IMR-90 (cell line): Measurements from ENCODE around the gene QSOX2. TPM values are rescaled to one million over a fixed set of nuclear protein-coding genes. Genes with fewer than 3 reads are reported as not detected.

Experiments
- ATAC-seq: fragments of 200-7000 bp; cut with Tn5 transposase; 2 replicates; pipeline ENCODE4 v1.9.1; 2020; ENCODE audit warnings: low read depth, mild to moderate bottlenecking, moderate library complexity
- BruUV-seq: library from RNA; stranded (reverse); fragments of 400-500 nt; replicated peaks from 2 replicates; lab custom pipeline; 2021; lab: Mats Ljungman, UMichigan
- CTCF ChIA-PET: fragments of 300-600 bp; formaldehyde crosslinking; extraction: SDS; loops from one replicate; lab custom pipeline; 2021; ENCODE audit warnings: antibody characterized with exemption; lab: Yijun Ruan, JAX
- POLR2A ChIA-PET: fragments of 300-600 bp; sonication (Branson Sonifier 250); formaldehyde crosslinking; loops from one replicate; lab custom pipeline; 2022; ENCODE audit warnings: antibody characterized with exemption; ENCODE audit not compliant: unreplicated experiment; lab: Charles Lee
- DNase-seq: peaks from one replicate; pipeline ENCODE4 v3.0.0; 2013
- H2AFZ ChIP-seq: replicated peaks from 2 replicates; pipeline ENCODE3; 2013; ENCODE audit warnings: low read length, mild to moderate bottlenecking; ENCODE audit not compliant: poor library complexity
- H2AK5ac ChIP-seq: 2 replicates; pipeline ENCODE4 v1.6.1; 2013; ENCODE audit warnings: low read depth, low read length, inconsistent platforms
- H2AK9ac ChIP-seq: replicated peaks from 2 replicates; pipeline ENCODE3; 2013; ENCODE audit warnings: mild to moderate bottlenecking, low read depth, low read length, moderate library complexity; ENCODE audit not compliant: poor library complexity
- H2BK120ac ChIP-seq: 2 replicates; pipeline ENCODE4 v1.6.1; 2013; ENCODE audit warnings: low read depth, low read length, inconsistent platforms
- H2BK15ac ChIP-seq: 3 replicates; pipeline ENCODE4 v1.6.1; 2013; ENCODE audit warnings: low read depth, low read length, inconsistent platforms
- H2BK20ac ChIP-seq: 2 replicates; pipeline ENCODE4 v1.6.1; 2013; ENCODE audit warnings: low read depth, mild to moderate bottlenecking, inconsistent platforms, low read length, moderate library complexity
- H2BK5ac ChIP-seq: 2 replicates; pipeline ENCODE4 v1.6.1; 2013; ENCODE audit warnings: mild to moderate bottlenecking, low read depth, low read length, inconsistent platforms; ENCODE audit not compliant: poor library complexity, severe bottlenecking
- H3K14ac ChIP-seq: replicated peaks from 2 replicates; pipeline ENCODE4 v1.6.1; 2013; ENCODE audit warnings: low read depth, low read length, inconsistent platforms
- H3K18ac ChIP-seq: 2 replicates; pipeline ENCODE4 v1.6.1; 2013; ENCODE audit warnings: low read depth, low read length, control low read depth
- H3K23ac ChIP-seq: 2 replicates; pipeline ENCODE4 v1.6.1; 2013; ENCODE audit warnings: low read depth, low read length, inconsistent platforms
- H3K27ac ChIP-seq: 2 replicates; pipeline ENCODE4 v1.5.1; 2013; ENCODE audit warnings: mild to moderate bottlenecking, control low read depth, low read length; ENCODE audit not compliant: insufficient read depth
- H3K27me3 ChIP-seq: 2 replicates; pipeline ENCODE4 v1.6.1; 2013; ENCODE audit warnings: low read length; ENCODE audit not compliant: control insufficient read depth, insufficient read depth
- H3K36me3 ChIP-seq: 2 replicates; pipeline ENCODE4 v1.6.1; 2013; ENCODE audit warnings: low read length, mixed read lengths; ENCODE audit not compliant: control insufficient read depth, insufficient read depth
- H3K4ac ChIP-seq: 2 replicates; pipeline ENCODE4 v1.6.1; 2013; ENCODE audit warnings: low read depth, low read length, inconsistent platforms
- H3K4me1 ChIP-seq: 2 replicates; pipeline ENCODE4 v1.6.1; 2013; ENCODE audit warnings: low read length, mixed read lengths; ENCODE audit not compliant: control insufficient read depth, insufficient read depth
- H3K4me2 ChIP-seq: 2 replicates; pipeline ENCODE4 v1.6.1; 2013; ENCODE audit warnings: low read depth, mild to moderate bottlenecking, control low read depth, low read length, moderate library complexity
- H3K4me3 ChIP-seq: 2 replicates; pipeline ENCODE4 v1.5.1; 2013; ENCODE audit warnings: low read depth, mild to moderate bottlenecking, control low read depth, low read length, moderate library complexity; ENCODE audit not compliant: insufficient read depth
- H3K56ac ChIP-seq: 2 replicates; pipeline ENCODE4 v1.6.1; 2013; ENCODE audit warnings: low read length, inconsistent platforms; ENCODE audit not compliant: insufficient read depth; ENCODE audit errors: extremely low read depth
- H3K79me1 ChIP-seq, 2 experiments: 2 replicates each; pipeline ENCODE4 v1.6.1; 2013; ENCODE audit warnings: low read length in 2 of 2, inconsistent platforms in 1 of 2, low read depth in 1 of 2
- H3K9ac ChIP-seq: 2 replicates; pipeline ENCODE4 v1.6.1; 2013; ENCODE audit warnings: low read depth, low read length, control low read depth
- H3K9me1 ChIP-seq: 2 replicates; pipeline ENCODE4 v1.6.1; 2013; ENCODE audit warnings: low read length, inconsistent platforms; ENCODE audit not compliant: insufficient read depth
- H3K9me3 ChIP-seq: 2 replicates; pipeline ENCODE4 v1.6.1; 2013; ENCODE audit warnings: low read length; ENCODE audit not compliant: control insufficient read depth, insufficient read depth
- H4K20me1 ChIP-seq: 2 replicates; pipeline ENCODE4 v1.6.1; 2013; ENCODE audit warnings: low read length, inconsistent platforms; ENCODE audit not compliant: insufficient read depth
- H4K5ac ChIP-seq: 2 replicates; pipeline ENCODE4 v1.6.1; 2013; ENCODE audit warnings: mild to moderate bottlenecking, low read depth, low read length, control low read depth
- H4K8ac ChIP-seq, 2 experiments: 2 replicates each; pipeline ENCODE4 v1.6.1; 2013; ENCODE audit warnings: low read depth in 2 of 2, low read length in 2 of 2, control low read depth in 1 of 2, inconsistent platforms in 1 of 2
- H4K91ac ChIP-seq: 2 replicates; pipeline ENCODE4 v1.6.1; 2013; ENCODE audit warnings: low read depth, low read length, inconsistent platforms; ENCODE audit not compliant: insufficient read depth
- WGBS, 2 experiments: methylation state at CpG; one replicate each; pipeline versions ENCODE4 v1.1.5 to v1.1.7; 2013; ENCODE audit warnings: missing lambda C conversion rate in 2 of 2; ENCODE audit not compliant: insufficient read length in 1 of 2; ENCODE audit errors: extremely low coverage in 2 of 2; 5-methylcytosine and 5-hydroxymethylcytosine counted together
- dilution Hi-C: fragments of 300-500 bp; cut with HindIII; formaldehyde crosslinking; loops from one replicate; pipeline ENCODE4 v1.14.3; 2018; ENCODE audit warnings: low sequenced_read_pairs; ENCODE audit not compliant: unreplicated experiment
- in situ Hi-C: fragments of 300-500 bp; cut with MboI; formaldehyde crosslinking; loops from 3 replicates; pipeline ENCODE4 v1.14.3; 2019; ENCODE audit warnings: low sequenced_read_pairs, inconsistent platforms, mixed read lengths
- intact Hi-C: fragments of 100-400 bp; cut with micrococcal nuclease; formaldehyde crosslinking; loops from 2 replicates; pipeline ENCODE4 v1.10.0; 2022
- polyA plus RNA-seq, 3 experiments: library from polyadenylated mRNA; depleted of rRNA; stranded (reverse); fragments of >200 nt; gene quantifications; 2 replicates each; pipeline ENCODE4 v1.2.3, GENCODE V29; 2012; ENCODE audit warnings: low replicate concordance in 1 of 3
- total RNA-seq: library from RNA; depleted of rRNA; stranded (reverse); fragments of >200 nt; gene quantifications from 2 replicates; pipeline ENCODE4 v1.2.3, GENCODE V29; 2012
- TF ChIP-seq, protein P1 (sequence below): fragments of 150-350 bp; IDR thresholded peaks from 2 replicates; pipeline ENCODE4 v1.6.1; 2017; ENCODE audit warnings: mild to moderate bottlenecking, antibody characterized with exemption, low read length, low read depth

The QSOX2 gene
- total and polyA plus RNA-seq, 2 of the 4 experiments (the other 2 are of a cell fraction), result 5.9 to 12.9 TPM

GRCh38 chr9:136252281-136252680, 6.7 kb upstream of the QSOX2 start:
- Histone ChIP-seq H2BK20ac (no peak overlapping the region), H2AK5ac (no peak overlapping the region), H3K4ac (no peak overlapping the region), H2BK15ac (no peak overlapping the region), H4K20me1 (no peaks in the 10 kb centered on the region), H2BK120ac (no peak overlapping the region), H3K18ac (no peak overlapping the region), H3K79me1 (no peaks in the 10 kb centered on the region), H3K9ac (no peak overlapping the region), H3K4me1 (peaks cover 5% of the 10 kb centered on the region), H4K8ac (no peak overlapping the region), H3K14ac (no peak overlapping the region), H3K9me3 (no peaks in the 10 kb centered on the region), H2AFZ (no peak overlapping the region), H3K27ac (no peak overlapping the region), H3K9me1 (no peaks in the 10 kb centered on the region), H3K36me3 (no peaks in the 10 kb centered on the region), H2BK5ac (no peak overlapping the region), H3K23ac (no peak overlapping the region), H3K56ac (no peak overlapping the region), H3K27me3 (peaks cover 43% of the 10 kb centered on the region), H3K4me3 (no peak overlapping the region), H4K91ac (no peak overlapping the region), H3K4me2 (no peak overlapping the region), H4K5ac (no peak overlapping the region), H2AK9ac (no peak overlapping the region)
- TF ChIP-seq, protein P1, sequence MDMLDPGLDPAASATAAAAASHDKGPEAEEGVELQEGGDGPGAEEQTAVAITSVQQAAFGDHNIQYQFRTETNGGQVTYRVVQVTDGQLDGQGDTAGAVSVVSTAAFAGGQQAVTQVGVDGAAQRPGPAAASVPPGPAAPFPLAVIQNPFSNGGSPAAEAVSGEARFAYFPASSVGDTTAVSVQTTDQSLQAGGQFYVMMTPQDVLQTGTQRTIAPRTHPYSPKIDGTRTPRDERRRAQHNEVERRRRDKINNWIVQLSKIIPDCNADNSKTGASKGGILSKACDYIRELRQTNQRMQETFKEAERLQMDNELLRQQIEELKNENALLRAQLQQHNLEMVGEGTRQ, result no peak
- dilution Hi-C loops, result no loop called here
- ChIA-PET POLR2A (no interaction called here), CTCF (no interaction called here)
- no TSS peak for BruUV-seq
- in situ Hi-C loops, result no loop called here
- no peak for ATAC-seq
- intact Hi-C loops, result no loop called here
- no peak for DNase-seq
- 87% methylated on average over 13 of the region's 29 CpGs; no CpG with 5 or more reads in 1 of the 2 experiments for WGBS, 2 experiments
